PFSK-1 (cell line): ENCODE results near the gene NXN.

Experiments
- FOXP2 ChIP-seq: optimal IDR thresholded peaks from 2 replicates; pipeline ENCODE3; 2011; ENCODE audit warnings: borderline replicate concordance, control low read depth, inconsistent platforms; ENCODE audit not compliant: insufficient read depth; ENCODE audit errors: extremely low read length, extremely low read depth
- POLR2AphosphoS5 ChIP-seq: IDR thresholded peaks from 2 replicates; pipeline ENCODE4 v1.6.1; 2012; ENCODE audit warnings: low read depth, mild to moderate bottlenecking, control low read depth, low read length, moderate library complexity
- SIN3A ChIP-seq: IDR thresholded peaks from 2 replicates; pipeline ENCODE4 v1.6.1; 2012; ENCODE audit warnings: mild to moderate bottlenecking, low read length, moderate library complexity, borderline replicate concordance; ENCODE audit not compliant: insufficient read depth
- TAF1 ChIP-seq: IDR thresholded peaks from 2 replicates; pipeline ENCODE4 v1.6.1; 2012; ENCODE audit warnings: low read length, control low read depth, borderline replicate concordance; ENCODE audit not compliant: insufficient read depth
- TF ChIP-seq, protein P1 (sequence below), 2 experiments: IDR thresholded peaks; 2 replicates each; pipeline versions ENCODE4 v1.6.1 to v1.8.0; 2011 to 2012; ENCODE audit warnings: low read depth in 2 of 2, low read length in 2 of 2, control low read depth in 1 of 2, inconsistent platforms in 1 of 2, mild to moderate bottlenecking in 1 of 2, moderate library complexity in 1 of 2; ENCODE audit not compliant: insufficient read depth in 1 of 2

NXN gene

GRCh38 chr17:981292-981658, 1.7 kb upstream of the NXN start:
- no peak for TF ChIP-seq POLR2AphosphoS5
- TF ChIP-seq SIN3A, result no peak
- TF ChIP-seq, protein P1, sequence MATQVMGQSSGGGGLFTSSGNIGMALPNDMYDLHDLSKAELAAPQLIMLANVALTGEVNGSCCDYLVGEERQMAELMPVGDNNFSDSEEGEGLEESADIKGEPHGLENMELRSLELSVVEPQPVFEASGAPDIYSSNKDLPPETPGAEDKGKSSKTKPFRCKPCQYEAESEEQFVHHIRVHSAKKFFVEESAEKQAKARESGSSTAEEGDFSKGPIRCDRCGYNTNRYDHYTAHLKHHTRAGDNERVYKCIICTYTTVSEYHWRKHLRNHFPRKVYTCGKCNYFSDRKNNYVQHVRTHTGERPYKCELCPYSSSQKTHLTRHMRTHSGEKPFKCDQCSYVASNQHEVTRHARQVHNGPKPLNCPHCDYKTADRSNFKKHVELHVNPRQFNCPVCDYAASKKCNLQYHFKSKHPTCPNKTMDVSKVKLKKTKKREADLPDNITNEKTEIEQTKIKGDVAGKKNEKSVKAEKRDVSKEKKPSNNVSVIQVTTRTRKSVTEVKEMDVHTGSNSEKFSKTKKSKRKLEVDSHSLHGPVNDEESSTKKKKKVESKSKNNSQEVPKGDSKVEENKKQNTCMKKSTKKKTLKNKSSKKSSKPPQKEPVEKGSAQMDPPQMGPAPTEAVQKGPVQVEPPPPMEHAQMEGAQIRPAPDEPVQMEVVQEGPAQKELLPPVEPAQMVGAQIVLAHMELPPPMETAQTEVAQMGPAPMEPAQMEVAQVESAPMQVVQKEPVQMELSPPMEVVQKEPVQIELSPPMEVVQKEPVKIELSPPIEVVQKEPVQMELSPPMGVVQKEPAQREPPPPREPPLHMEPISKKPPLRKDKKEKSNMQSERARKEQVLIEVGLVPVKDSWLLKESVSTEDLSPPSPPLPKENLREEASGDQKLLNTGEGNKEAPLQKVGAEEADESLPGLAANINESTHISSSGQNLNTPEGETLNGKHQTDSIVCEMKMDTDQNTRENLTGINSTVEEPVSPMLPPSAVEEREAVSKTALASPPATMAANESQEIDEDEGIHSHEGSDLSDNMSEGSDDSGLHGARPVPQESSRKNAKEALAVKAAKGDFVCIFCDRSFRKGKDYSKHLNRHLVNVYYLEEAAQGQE (IDR thresholded peaks at IDR 0.05; ENCODE audit: insufficient read depth in 1 of 2, low read depth in 2 of 2, low read length in 2 of 2), result no peak
- TF ChIP-seq FOXP2, result no peak

DNA sequence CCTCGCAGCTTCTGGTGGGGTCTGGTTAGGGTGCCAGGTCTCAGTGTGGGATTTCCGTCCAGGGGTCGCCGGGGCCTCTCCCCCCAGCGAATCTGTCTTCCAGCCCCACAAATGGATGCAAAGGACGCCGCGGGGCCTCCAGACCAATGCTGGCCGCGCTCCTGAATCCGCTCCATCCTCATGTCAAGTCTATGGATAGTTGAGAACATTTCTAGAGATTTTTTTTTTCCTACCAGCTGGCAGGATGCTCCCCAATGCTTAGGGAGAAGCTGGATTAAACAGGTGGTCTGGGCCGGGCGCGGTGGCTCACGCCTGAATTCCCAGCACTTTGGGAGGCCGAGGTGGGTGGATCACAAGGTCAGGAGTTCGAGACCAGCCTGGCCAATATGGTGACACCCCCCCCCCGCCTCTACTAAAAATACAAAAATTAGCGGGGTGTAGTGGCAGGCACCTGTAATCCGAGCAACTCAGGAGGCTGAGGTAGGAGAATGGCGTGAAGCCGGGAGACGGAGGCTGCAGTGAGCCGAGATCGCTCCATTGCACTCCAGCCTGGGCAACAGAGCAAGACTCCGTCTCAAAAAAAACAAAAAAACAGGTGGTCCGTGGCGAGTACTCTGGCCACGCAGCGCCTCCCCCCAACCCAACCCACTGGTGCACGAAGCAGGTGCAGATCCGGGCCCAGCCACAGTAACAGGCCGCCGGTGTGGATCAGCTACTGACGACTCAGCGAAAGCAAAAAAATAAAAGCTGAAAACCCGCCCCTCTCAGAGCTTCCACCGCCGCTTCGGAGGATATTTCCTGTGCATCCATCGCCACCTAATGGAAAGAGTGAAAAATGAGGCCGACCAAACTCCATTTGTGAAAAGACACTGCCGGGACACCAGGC, 1.1 kb upstream of the NXN start:
- TF ChIP-seq, protein P1 (IDR thresholded peaks at IDR 0.05; ENCODE audit: insufficient read depth in 1 of 2, low read depth in 2 of 2, low read length in 2 of 2), result no peak
- TF ChIP-seq FOXP2 (no peak), SIN3A (no peak), POLR2AphosphoS5 (no peak), TAF1 (no peak)

DNA sequence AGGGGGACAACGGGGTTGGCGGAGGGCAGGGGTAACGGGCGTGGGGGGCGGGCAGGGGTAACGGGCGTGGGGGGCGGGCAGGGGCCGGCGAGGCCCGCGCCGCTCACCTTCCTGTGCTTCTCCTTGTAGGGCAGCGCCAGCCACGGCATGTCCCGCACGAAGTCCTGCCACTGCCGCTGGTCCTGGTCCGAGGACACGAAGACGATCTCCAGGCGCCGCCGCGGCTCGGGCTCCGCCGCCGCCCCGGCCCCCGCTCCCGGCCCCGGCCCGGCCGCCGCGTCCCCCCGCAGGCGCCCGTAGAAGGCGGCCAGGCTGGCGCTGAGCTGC, 401 bp downstream of the NXN start:
- no peak for TF ChIP-seq FOXP2
- TF ChIP-seq, protein P1 (IDR thresholded peaks at IDR 0.05; ENCODE audit: insufficient read depth in 1 of 2, low read depth in 2 of 2, low read length in 2 of 2), result no peak
- TF ChIP-seq SIN3A, result no peak
- TF ChIP-seq POLR2AphosphoS5, result no peak

DNA sequence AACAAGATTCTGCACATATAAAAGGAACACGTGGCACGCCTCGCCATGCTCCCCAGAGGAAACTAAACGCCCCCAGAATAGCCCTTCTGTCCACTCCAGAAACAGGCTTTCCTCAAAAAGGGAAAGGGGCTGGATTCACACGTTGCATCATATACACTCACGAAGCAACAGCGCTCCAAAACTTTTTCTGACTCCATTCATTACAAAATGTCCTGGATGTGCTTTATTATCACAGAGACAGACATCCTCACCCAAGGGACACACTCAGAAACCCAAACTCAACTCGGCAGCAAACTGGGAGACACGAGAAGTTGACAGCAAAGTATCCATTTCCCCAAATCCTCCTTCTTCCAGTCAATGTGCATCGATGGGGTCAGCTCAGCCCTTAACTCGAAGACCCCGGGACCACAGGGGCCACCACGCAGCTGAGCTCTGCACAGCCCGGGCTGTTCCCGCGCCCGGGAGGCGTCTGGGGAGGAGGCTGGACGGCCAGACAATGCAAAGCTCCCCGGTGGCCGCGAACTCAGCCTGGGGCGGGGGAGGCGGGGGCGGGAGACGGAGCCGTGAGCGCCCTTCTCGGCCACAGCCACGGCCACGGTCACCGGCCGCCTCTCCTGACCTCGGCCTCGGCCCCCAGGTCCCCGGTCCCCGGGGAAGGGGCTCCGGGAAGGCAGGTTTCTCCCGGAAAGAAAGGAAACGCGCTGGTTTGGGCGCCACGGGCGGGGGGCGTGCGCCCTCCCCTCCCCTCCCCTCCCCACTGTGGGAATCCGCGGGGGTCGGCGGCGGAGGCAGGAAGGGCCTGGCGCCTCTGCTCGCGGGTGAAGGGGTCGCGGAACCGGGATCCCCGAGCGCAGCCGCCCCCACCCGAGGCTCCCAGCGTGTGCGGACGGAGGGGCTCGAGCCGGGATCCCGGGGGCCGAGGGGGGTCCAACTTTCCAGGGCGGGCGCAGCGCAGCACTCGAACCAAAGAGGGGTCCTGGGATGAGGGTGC, 1.2 kb downstream of the NXN start:
- TF ChIP-seq FOXP2 (no peak), SIN3A (peak; percentile 76; the same call in 1 of the 2 replicates)

GRCh38 chr17:977166-977565, 2.4 kb downstream of the NXN start:
- TF ChIP-seq FOXP2, result no peak
- TF ChIP-seq, protein P1 (IDR thresholded peaks at IDR 0.05; ENCODE audit: insufficient read depth in 1 of 2, low read depth in 2 of 2, low read length in 2 of 2), result no peak
- no peak for TF ChIP-seq SIN3A
- TF ChIP-seq TAF1, result no peak
- no peak for TF ChIP-seq POLR2AphosphoS5
